ENCODE measurements around the gene AGBL4.

DNA sequence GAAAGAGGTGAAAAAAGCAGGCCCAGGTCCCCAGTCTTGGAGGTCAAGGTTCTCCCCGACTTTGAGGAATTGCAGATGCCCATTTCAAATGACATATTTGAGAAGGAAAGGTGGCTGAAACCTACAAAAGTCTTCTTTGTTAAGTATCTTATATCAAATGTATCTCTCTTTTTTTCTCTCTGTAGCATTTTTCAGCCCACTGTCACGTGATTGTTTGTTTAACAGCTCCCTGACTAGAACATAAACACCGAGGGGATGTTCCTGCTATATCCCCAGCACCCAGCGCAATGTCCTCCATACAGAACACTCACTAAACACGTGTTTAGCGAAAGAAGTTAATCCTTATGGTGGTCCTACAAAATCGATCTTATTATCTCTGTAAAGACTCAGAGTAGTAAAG is 1274.7 kb downstream of the AGBL4 start:
- TF ChIP-seq, protein P1, sequence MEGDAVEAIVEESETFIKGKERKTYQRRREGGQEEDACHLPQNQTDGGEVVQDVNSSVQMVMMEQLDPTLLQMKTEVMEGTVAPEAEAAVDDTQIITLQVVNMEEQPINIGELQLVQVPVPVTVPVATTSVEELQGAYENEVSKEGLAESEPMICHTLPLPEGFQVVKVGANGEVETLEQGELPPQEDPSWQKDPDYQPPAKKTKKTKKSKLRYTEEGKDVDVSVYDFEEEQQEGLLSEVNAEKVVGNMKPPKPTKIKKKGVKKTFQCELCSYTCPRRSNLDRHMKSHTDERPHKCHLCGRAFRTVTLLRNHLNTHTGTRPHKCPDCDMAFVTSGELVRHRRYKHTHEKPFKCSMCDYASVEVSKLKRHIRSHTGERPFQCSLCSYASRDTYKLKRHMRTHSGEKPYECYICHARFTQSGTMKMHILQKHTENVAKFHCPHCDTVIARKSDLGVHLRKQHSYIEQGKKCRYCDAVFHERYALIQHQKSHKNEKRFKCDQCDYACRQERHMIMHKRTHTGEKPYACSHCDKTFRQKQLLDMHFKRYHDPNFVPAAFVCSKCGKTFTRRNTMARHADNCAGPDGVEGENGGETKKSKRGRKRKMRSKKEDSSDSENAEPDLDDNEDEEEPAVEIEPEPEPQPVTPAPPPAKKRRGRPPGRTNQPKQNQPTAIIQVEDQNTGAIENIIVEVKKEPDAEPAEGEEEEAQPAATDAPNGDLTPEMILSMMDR (optimal IDR thresholded peaks at IDR 0.05 in 1 of 3, IDR thresholded peaks at IDR 0.05 in 1 of 3, conservative IDR thresholded peaks at IDR 0.05 in 1 of 3; ENCODE audit: extremely low read depth in 1 of 3, insufficient read depth in 2 of 3, low read length in 3 of 3), result no peak
- TF ChIP-seq EZH2 (IDR thresholded peaks at IDR 0.05; ENCODE audit: low read length), result no peak

All from keratinocyte (primary cell).